ENCODE data around the gene LMX1A. TPM values are rescaled to one million over a fixed set of nuclear protein-coding genes. Genes with fewer than 3 reads are reported as not detected.

Gene LMX1A
- total RNA-seq, 1 donor from 2014 or later, result 8.7 TPM

DNA sequence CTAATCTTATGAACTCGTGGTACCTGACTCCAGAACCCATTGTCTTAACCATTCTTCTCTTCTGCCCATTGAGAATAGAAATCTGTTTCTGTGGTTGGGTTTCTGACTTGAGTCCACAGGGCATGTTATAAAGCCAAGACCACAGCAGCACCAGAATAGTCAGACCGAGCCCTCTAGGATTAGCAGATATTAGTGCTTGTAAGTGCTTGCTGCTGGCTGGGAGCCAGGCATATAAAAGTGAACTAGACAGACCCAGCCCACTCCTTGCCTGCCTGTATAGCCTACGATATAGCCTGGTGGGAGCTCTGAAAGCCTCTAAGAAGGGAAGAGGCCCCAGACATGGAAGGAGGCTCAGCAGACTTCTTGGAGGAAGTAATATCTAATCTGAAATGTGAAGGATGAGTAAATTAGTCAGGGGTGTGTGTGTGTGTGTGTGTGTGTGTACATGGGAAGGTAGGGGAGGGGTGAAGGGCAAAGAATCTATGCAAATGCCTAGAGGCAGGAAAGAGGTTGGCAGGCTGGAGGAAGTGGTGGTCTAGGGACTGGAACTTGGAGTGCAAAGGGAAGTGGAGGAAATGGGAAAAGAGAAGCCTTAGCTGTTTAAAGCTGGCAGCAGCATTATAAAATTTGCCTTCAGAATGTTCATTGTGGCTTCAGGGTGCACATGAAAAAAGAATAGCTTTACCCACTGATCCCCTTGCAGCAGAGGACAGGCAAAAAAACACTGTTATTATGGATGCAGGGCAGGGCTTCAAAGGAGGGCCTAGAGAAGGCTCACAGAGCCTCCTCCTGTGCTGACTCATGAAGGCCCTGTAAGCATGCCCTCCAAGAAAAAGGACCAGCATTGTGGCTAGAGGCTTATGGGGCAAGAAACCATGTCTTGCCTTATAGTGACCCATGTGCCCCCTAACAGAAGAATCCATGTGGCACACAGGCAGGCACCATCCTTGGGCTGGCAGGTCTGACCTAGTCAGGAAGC lies 169.2 kb downstream of the LMX1A start:
- H3K9ac ChIP-seq, result no peak overlapping the region
- Mint-ChIP-seq H3K36me3 (peaks cover 4% of the 10 kb centered on the region), H3K9me3 (peaks cover 12% of the 10 kb centered on the region), H3K27me3 (ENCODE audit: insufficient read depth, low read depth) (peaks cover 4% of the 10 kb centered on the region), H3K27ac (peak overlapping the region; percentile 26), H3K4me1 (peaks cover 6% of the 10 kb centered on the region), H3K4me3 (no peak overlapping the region)
- no peak overlapping the region for H3K4me3 ChIP-seq
- no peaks in the 10 kb centered on the region for H3K36me3 ChIP-seq
- H3F3A ChIP-seq (ENCODE audit: low read depth), result no peaks in the 10 kb centered on the region
- H3K9me3 ChIP-seq (ENCODE audit: low read depth), result no peaks in the 10 kb centered on the region
- no peaks in the 10 kb centered on the region for H4K20me1 ChIP-seq (ENCODE audit: low read depth)
- H3K27ac ChIP-seq, result no peak overlapping the region
- H2AFZ ChIP-seq (replicated peaks), result no peak overlapping the region
- no peak overlapping the region for H3K4me2 ChIP-seq
- no peaks in the 10 kb centered on the region for H3K4me1 ChIP-seq
- TF ChIP-seq, protein P1, sequence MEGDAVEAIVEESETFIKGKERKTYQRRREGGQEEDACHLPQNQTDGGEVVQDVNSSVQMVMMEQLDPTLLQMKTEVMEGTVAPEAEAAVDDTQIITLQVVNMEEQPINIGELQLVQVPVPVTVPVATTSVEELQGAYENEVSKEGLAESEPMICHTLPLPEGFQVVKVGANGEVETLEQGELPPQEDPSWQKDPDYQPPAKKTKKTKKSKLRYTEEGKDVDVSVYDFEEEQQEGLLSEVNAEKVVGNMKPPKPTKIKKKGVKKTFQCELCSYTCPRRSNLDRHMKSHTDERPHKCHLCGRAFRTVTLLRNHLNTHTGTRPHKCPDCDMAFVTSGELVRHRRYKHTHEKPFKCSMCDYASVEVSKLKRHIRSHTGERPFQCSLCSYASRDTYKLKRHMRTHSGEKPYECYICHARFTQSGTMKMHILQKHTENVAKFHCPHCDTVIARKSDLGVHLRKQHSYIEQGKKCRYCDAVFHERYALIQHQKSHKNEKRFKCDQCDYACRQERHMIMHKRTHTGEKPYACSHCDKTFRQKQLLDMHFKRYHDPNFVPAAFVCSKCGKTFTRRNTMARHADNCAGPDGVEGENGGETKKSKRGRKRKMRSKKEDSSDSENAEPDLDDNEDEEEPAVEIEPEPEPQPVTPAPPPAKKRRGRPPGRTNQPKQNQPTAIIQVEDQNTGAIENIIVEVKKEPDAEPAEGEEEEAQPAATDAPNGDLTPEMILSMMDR (IDR thresholded peaks at IDR 0.05), result no peak
- TF ChIP-seq EZH2 (IDR thresholded peaks at IDR 0.05) (no peak), EZH2phosphoT487 (IDR thresholded peaks at IDR 0.05) (no peak)
- no peaks in the 10 kb centered on the region for H3K79me2 ChIP-seq (ENCODE audit: low read depth)
- no peaks in the 10 kb centered on the region for H3K27me3 ChIP-seq
- DNase-seq (ENCODE audit: low spot score), result no peak

DNA sequence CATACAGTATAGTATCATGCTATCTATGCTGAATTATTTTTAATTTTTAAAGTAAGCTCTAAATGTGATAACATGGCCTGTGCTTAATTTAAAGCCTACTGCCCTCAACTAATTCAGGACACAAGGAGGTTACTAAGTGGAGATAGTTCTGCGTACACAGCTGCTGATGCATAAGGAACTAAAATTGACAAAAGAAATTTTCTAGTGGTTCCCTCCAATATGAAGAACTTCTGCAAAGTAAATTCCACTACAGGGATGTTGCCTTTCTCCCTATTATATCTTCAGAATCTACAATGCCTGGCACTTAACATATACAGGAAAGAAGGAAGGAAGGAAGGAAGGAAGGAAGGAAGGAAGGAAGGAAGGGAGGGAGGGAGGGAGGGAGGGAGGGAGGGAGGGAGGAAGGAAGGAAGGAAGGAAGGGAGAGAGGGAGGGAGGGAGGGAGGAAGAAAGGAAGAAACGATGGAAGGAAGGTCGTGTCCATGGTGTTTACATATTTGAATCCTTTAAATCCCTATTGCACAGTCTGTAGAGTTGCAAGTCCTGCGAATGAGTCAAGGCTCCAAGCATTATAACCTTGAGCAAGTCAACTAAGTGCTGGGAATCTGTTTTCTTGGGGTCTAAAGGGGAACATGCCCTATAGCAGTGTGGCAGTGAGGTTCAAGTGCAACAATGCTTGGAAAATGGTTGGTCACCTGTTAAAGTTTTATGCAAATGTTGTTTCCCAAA lies 171.2 kb downstream of the LMX1A start:
- DNase-seq (ENCODE audit: low spot score), result no peak
- Histone ChIP-seq H3K4me1 (no peaks in the 10 kb centered on the region), H3K9ac (no peak overlapping the region), H3K27ac (no peak overlapping the region), H2AFZ (replicated peaks) (no peak overlapping the region), H4K20me1 (ENCODE audit: low read depth) (no peaks in the 10 kb centered on the region), H3K27me3 (no peaks in the 10 kb centered on the region), H3K9me3 (ENCODE audit: low read depth) (no peaks in the 10 kb centered on the region), H3K36me3 (no peaks in the 10 kb centered on the region), H3K4me2 (no peak overlapping the region), H3K4me3 (no peak overlapping the region), H3F3A (ENCODE audit: low read depth) (no peaks in the 10 kb centered on the region), H3K79me2 (ENCODE audit: low read depth) (no peaks in the 10 kb centered on the region)
- peaks cover 4% of the 10 kb centered on the region for H3K27me3 Mint-ChIP-seq (ENCODE audit: insufficient read depth, low read depth)
- H3K9me3 Mint-ChIP-seq, result peaks cover 16% of the 10 kb centered on the region
- peaks cover 4% of the 10 kb centered on the region for H3K36me3 Mint-ChIP-seq
- no peak overlapping the region for H3K4me3 Mint-ChIP-seq
- H3K27ac Mint-ChIP-seq, result no peak overlapping the region
- TF ChIP-seq EZH2phosphoT487 (IDR thresholded peaks at IDR 0.05) (no peak), EZH2 (IDR thresholded peaks at IDR 0.05) (no peak)
- TF ChIP-seq, protein P1 (IDR thresholded peaks at IDR 0.05), result no peak
- H3K4me1 Mint-ChIP-seq, result peaks cover 6% of the 10 kb centered on the region

DNA sequence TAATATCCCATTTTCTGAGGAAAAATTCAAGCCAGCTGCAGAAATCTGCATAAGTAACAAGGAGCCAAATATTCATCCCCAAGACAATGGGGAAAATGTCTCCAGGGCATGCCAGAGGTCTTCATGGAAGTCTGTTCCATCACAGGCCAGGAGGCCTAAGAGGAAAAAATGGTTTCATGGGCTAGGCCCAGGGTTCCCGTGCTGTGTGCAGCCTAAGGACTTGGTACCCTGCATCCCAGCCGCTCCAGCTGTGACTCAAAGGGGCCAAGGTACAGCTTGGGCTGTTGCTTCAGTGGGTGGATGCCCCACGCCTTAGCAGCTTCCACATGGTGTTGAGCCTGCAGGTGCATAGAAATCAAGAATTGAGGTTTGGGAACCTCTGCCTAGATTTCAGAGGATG lies 173.5 kb downstream of the LMX1A start:
- no peak overlapping the region for H3K9ac ChIP-seq
- H3K27ac ChIP-seq, result no peak overlapping the region
- Mint-ChIP-seq H3K9me3 (peaks cover 16% of the 10 kb centered on the region), H3K36me3 (peaks cover 4% of the 10 kb centered on the region), H3K4me3 (no peak overlapping the region), H3K4me1 (peaks cover 6% of the 10 kb centered on the region), H3K27me3 (ENCODE audit: insufficient read depth, low read depth) (peaks cover 5% of the 10 kb centered on the region), H3K27ac (no peak overlapping the region)
- no peaks in the 10 kb centered on the region for H3K27me3 ChIP-seq
- H3K4me1 ChIP-seq, result no peaks in the 10 kb centered on the region
- no peaks in the 10 kb centered on the region for H3F3A ChIP-seq (ENCODE audit: low read depth)
- no peaks in the 10 kb centered on the region for H4K20me1 ChIP-seq (ENCODE audit: low read depth)
- H3K9me3 ChIP-seq (ENCODE audit: low read depth), result no peaks in the 10 kb centered on the region
- no peak for DNase-seq (ENCODE audit: low spot score)
- no peak for TF ChIP-seq EZH2phosphoT487 (IDR thresholded peaks at IDR 0.05)
- TF ChIP-seq EZH2 (IDR thresholded peaks at IDR 0.05), result no peak
- TF ChIP-seq, protein P1 (IDR thresholded peaks at IDR 0.05), result no peak
- no peak overlapping the region for H3K4me3 ChIP-seq
- H2AFZ ChIP-seq (replicated peaks), result no peak overlapping the region
- H3K36me3 ChIP-seq, result no peaks in the 10 kb centered on the region
- no peaks in the 10 kb centered on the region for H3K79me2 ChIP-seq (ENCODE audit: low read depth)
- H3K4me2 ChIP-seq, result no peak overlapping the region
